Kidney (tissue), 14 donors: ENCODE data around the gene MAP2K7. TPM values are rescaled to one million over a fixed set of nuclear protein-coding genes. Genes with fewer than 3 reads are reported as not detected.
A peak's percentile ranks its signal among the peaks of the same experiment; 100 is the strongest.

ENCODE experiments used
- DNase-seq, 5 donors: peaks; one replicate each; pipeline ENCODE4 v3.0.0-alpha.2; 2013 to 2020
- FAIRE-seq: peaks from 2 replicates; lab custom pipeline; 2012; peaks lifted over from hg19 to GRCh38; lab: Jason Lieb, UNC
- H3K27ac ChIP-seq, 2 donors: one replicate each; pipeline ENCODE4 v1.7.0; 2013; ENCODE audit warnings: low read depth in 2 of 2, low read length in 2 of 2, inconsistent platforms in 1 of 2
- H3K27me3 ChIP-seq: one replicate; pipeline ENCODE4 v1.7.1; 2013; ENCODE audit warnings: low read length, inconsistent platforms; ENCODE audit not compliant: control insufficient read depth, insufficient read depth
- H3K36me3 ChIP-seq, 3 donors: one replicate each; pipeline versions ENCODE4 v1.7.0 to v1.7.1; 2013; ENCODE audit warnings: low read length in 3 of 3, control low read depth in 1 of 3, inconsistent platforms in 1 of 3; ENCODE audit not compliant: insufficient read depth in 3 of 3, control insufficient read depth in 2 of 3
- H3K4me1 ChIP-seq, 3 donors: one replicate each; pipeline versions ENCODE4 v1.7.0 to v1.7.1; 2013; ENCODE audit warnings: low read length in 3 of 3, inconsistent platforms in 1 of 3, low read depth in 1 of 3; ENCODE audit not compliant: control insufficient read depth in 2 of 3, insufficient read depth in 2 of 3
- H3K4me3 ChIP-seq, 3 donors: one replicate each; pipeline versions ENCODE4 v1.7.0 to v1.8.1; 2013; ENCODE audit warnings: low read length in 3 of 3, control low read depth in 1 of 3, inconsistent platforms in 1 of 3
- H3K9ac ChIP-seq, 3 donors: one replicate each; pipeline versions ENCODE4 v1.7.0 to v1.7.1; 2013; ENCODE audit warnings: low read length in 3 of 3, control low read depth in 1 of 3, inconsistent platforms in 1 of 3
- H3K9me3 ChIP-seq, 3 donors: one replicate each; pipeline versions ENCODE4 v1.7.0 to v1.7.1; 2013; ENCODE audit warnings: low read length in 3 of 3, control low read depth in 1 of 3, inconsistent platforms in 1 of 3; ENCODE audit not compliant: control insufficient read depth in 2 of 3, insufficient read depth in 1 of 3
- CTCF ChIP-seq: IDR thresholded peaks from 3 replicates; pipeline ENCODE4 v1.5.1; 2012; ENCODE audit warnings: mild to moderate bottlenecking, moderate library complexity, borderline replicate concordance; ENCODE audit not compliant: insufficient read depth; ENCODE audit errors: extremely low read depth
- intact Hi-C: fragments of 100-400 bp; cut with DNase I; formaldehyde crosslinking; loops from one replicate; pipeline ENCODE4 v1.11.1; 2022
- polyA plus RNA-seq: library from polyadenylated mRNA; stranded (reverse); fragments of 350-450 nt; fragmentation: Illumina TruSeq; extraction: RNeasy Lipid Tissue Mini Kit (QIAGEN cat#74804); gene quantifications from one replicate; pipeline ENCODE4 v1.2.3, GENCODE V29; 2014; ENCODE audit warnings: low read depth, low replicate concordance; ENCODE audit not compliant: insufficient read depth
- total RNA-seq: library from RNA; stranded (reverse); fragmentation: NEBNext Ultra II Directional; extraction: Animal tissue kit (Norgen Biotek cat#: 25700); gene quantifications from one replicate; pipeline ENCODE4 v1.2.1, GENCODE V29; 2021
- donor health status: control.
- donor health status: control.
- donor health status: control.
- donor health status: control.
- donor health status: control.
- donor health status: DM: yes; HTN: yes; CAD: no.
- donor health status: Normal renal cell carcinoma (clear cell type).

Gene MAP2K7
- total and polyA plus RNA-seq, 2 donors from 2014 or later, result 16.7 to 37.0 TPM

- DNase-seq, result peak in 2 of 5 donors; percentile 54 to 57
- intact Hi-C loops, result no loop called here
- Histone ChIP-seq H3K4me3 (no peak overlapping the region), H3K9ac (no peak overlapping the region), H3K27me3 (peaks cover 3% of the 10 kb centered on the region), H3K9me3 (no peaks in the 10 kb centered on the region), H3K27ac (no peak overlapping the region), H3K4me1 (peaks cover 0 to 6% (median 3%) of the 10 kb centered on the region in 3 donors), H3K36me3 (no peaks in the 10 kb centered on the region)
- no peak for FAIRE-seq
- TF ChIP-seq CTCF, result no peak
Observed at GRCh38 chr19:7864690-7865074, 39.0 kb upstream of the MAP2K7 start.

- no peak for FAIRE-seq
- no peaks in the 10 kb centered on the region for H3K9me3 ChIP-seq
- TF ChIP-seq CTCF, result no peak
- H3K27me3 ChIP-seq, result peaks cover 3% of the 10 kb centered on the region
- no peak overlapping the region for H3K9ac ChIP-seq
- intact Hi-C loops, result no loop called here
- no peak overlapping the region for H3K4me3 ChIP-seq
- DNase-seq, result no peak
- no peak overlapping the region for H3K27ac ChIP-seq
- H3K36me3 ChIP-seq, result no peaks in the 10 kb centered on the region
- peaks cover 0 to 6% (median 3%) of the 10 kb centered on the region in 3 donors for H3K4me1 ChIP-seq
Observed at GRCh38 chr19:7865262-7865911, 38.3 kb upstream of the MAP2K7 start.

- H3K9me3 ChIP-seq, result no peaks in the 10 kb centered on the region
- no peak overlapping the region for H3K4me3 ChIP-seq
- H3K27me3 ChIP-seq, result peaks cover 3% of the 10 kb centered on the region
- no peak for TF ChIP-seq CTCF
- peaks cover 0 to 8% (median 3%) of the 10 kb centered on the region in 3 donors for H3K4me1 ChIP-seq
- H3K27ac ChIP-seq, result no peak overlapping the region
- no peak overlapping the region for H3K9ac ChIP-seq
- intact Hi-C loops, result no loop called here
- no peak for DNase-seq
- H3K36me3 ChIP-seq, result no peaks in the 10 kb centered on the region
- no peak for FAIRE-seq
Observed at GRCh38 chr19:7866399-7867091, 37.1 kb upstream of the MAP2K7 start.
